Measurements from ENCODE around the gene TNFRSF19.

The TNFRSF19 gene

GRCh38 chr13:23651887-23652286 lies 81.7 kb downstream of the TNFRSF19 start:
- Histone ChIP-seq H3K9ac (no peak overlapping the region), H3K36me3 (ENCODE audit: insufficient read depth) (no peaks in the 10 kb centered on the region)

GRCh38 chr13:23652909-23653726 lies 82.9 kb downstream of the TNFRSF19 start:
- no peak overlapping the region for H3K4me3 ChIP-seq (IDR thresholded peaks at IDR 0.05; ENCODE audit: insufficient read depth, low read depth, low read length)
- H3K79me2 ChIP-seq (ENCODE audit: insufficient read depth, low read depth), result no peaks in the 10 kb centered on the region
- H3K27ac ChIP-seq, result no peak overlapping the region
- no peak overlapping the region for H2AFZ ChIP-seq (ENCODE audit: low read depth)
- no peak overlapping the region for H3K4me2 ChIP-seq
- no peaks in the 10 kb centered on the region for H3K36me3 ChIP-seq (ENCODE audit: insufficient read depth)
- no peaks in the 10 kb centered on the region for H4K20me1 ChIP-seq (ENCODE audit: insufficient read depth)
- no peak for TF ChIP-seq CTCF (conservative IDR thresholded peaks at IDR 0.05; ENCODE audit: low read depth, low read length)
- H3K27me3 ChIP-seq (ENCODE audit: insufficient read depth, low read depth), result no peaks in the 10 kb centered on the region
- H3K4me1 ChIP-seq (ENCODE audit: low read depth, poor library complexity, severe bottlenecking), result no peaks in the 10 kb centered on the region
- no peak overlapping the region for H3K9ac ChIP-seq

More at GRCh38 chr13:23651887-23652286, 81.7 kb downstream of the TNFRSF19 start:
- Histone ChIP-seq H3K4me3 (IDR thresholded peaks at IDR 0.05; ENCODE audit: insufficient read depth, low read depth, low read length) (no peak overlapping the region), H3K79me2 (ENCODE audit: insufficient read depth, low read depth) (no peaks in the 10 kb centered on the region), H3K4me2 (no peak overlapping the region), H4K20me1 (ENCODE audit: insufficient read depth) (no peaks in the 10 kb centered on the region), H3K27me3 (ENCODE audit: insufficient read depth, low read depth) (no peaks in the 10 kb centered on the region), H3K27ac (no peak overlapping the region), H2AFZ (ENCODE audit: low read depth) (no peak overlapping the region), H3K4me1 (ENCODE audit: low read depth, poor library complexity, severe bottlenecking) (no peaks in the 10 kb centered on the region)
- no peak for TF ChIP-seq CTCF (conservative IDR thresholded peaks at IDR 0.05; ENCODE audit: low read depth, low read length)

- TF ChIP-seq CTCF (conservative IDR thresholded peaks at IDR 0.05; ENCODE audit: low read depth, low read length), result no peak
- no peaks in the 10 kb centered on the region for H3K4me1 ChIP-seq (ENCODE audit: low read depth, poor library complexity, severe bottlenecking)
- no peak overlapping the region for H3K9ac ChIP-seq
- no peaks in the 10 kb centered on the region for H3K27me3 ChIP-seq (ENCODE audit: insufficient read depth, low read depth)
- H2AFZ ChIP-seq (ENCODE audit: low read depth), result no peak overlapping the region
- no peaks in the 10 kb centered on the region for H3K36me3 ChIP-seq (ENCODE audit: insufficient read depth)
- no peak overlapping the region for H3K27ac ChIP-seq
- no peak overlapping the region for H3K4me2 ChIP-seq
- no peaks in the 10 kb centered on the region for H4K20me1 ChIP-seq (ENCODE audit: insufficient read depth)
- H3K4me3 ChIP-seq (IDR thresholded peaks at IDR 0.05; ENCODE audit: insufficient read depth, low read depth, low read length), result no peak overlapping the region
- H3K79me2 ChIP-seq (ENCODE audit: insufficient read depth, low read depth), result no peaks in the 10 kb centered on the region
Observed at GRCh38 chr13:23654111-23655110, 84.2 kb downstream of the TNFRSF19 start.

GRCh38 chr13:23655321-23655720 lies 85.1 kb downstream of the TNFRSF19 start:
- Histone ChIP-seq H3K36me3 (ENCODE audit: insufficient read depth) (no peaks in the 10 kb centered on the region), H4K20me1 (ENCODE audit: insufficient read depth) (no peaks in the 10 kb centered on the region), H3K4me1 (ENCODE audit: low read depth, poor library complexity, severe bottlenecking) (no peaks in the 10 kb centered on the region), H3K9ac (no peak overlapping the region), H3K4me2 (no peak overlapping the region), H3K27me3 (ENCODE audit: insufficient read depth, low read depth) (no peaks in the 10 kb centered on the region), H3K27ac (no peak overlapping the region), H3K79me2 (ENCODE audit: insufficient read depth, low read depth) (no peaks in the 10 kb centered on the region), H3K4me3 (IDR thresholded peaks at IDR 0.05; ENCODE audit: insufficient read depth, low read depth, low read length) (no peak overlapping the region), H2AFZ (ENCODE audit: low read depth) (no peak overlapping the region)
- no peak for TF ChIP-seq CTCF (conservative IDR thresholded peaks at IDR 0.05; ENCODE audit: low read depth, low read length)
